Measurements from ENCODE around the gene DDX27.
A peak's percentile ranks its signal among the peaks of the same experiment; 100 is the strongest.

The DDX27 gene

GRCh38 chr20:49252556-49253350 is 33.5 kb downstream of the DDX27 start:
- no peak for DNase-seq

DNA sequence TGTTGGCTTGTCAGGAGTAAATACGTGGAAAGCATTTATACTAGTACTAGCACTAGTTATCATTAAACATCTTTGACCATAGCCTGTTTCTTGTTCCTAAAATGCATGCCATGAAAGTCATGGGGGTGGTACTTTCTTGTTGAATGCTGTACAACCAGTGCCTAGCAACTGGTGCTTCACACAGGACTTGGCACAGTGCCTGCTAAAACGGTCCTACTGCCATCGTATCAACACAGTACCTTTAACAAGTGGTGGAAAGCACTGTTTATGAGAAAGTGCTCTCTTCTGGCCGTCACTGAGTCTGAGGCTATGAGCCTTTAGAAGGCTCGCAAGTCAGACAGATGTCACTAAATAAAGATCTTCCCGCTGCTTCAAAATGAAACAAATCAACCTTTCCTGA is 37.0 kb downstream of the DDX27 start:
- DNase-seq = no peak

GRCh38 chr20:49259284-49259683 is 40.1 kb downstream of the DDX27 start:
- no peak for DNase-seq

DNA sequence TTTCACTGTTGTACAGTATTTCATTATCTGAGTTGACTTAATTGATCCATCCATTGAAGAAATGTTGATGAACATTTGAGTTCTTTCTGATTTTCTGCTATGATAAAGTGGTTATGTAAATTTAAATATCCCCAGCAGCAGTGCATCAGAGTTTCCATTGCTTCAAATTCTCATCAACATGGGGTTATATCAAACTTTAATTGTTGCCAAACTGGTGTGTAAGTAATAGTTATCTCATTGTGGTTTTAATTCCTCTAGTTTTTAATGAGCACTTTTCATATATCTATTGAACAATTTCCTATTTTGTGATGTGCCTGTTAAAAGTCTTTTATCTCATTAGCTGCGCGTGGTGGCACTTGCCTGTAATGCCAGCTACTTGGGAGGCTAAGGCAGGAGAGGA is 40.6 kb downstream of the DDX27 start:
- DNase-seq = no peak

DNA sequence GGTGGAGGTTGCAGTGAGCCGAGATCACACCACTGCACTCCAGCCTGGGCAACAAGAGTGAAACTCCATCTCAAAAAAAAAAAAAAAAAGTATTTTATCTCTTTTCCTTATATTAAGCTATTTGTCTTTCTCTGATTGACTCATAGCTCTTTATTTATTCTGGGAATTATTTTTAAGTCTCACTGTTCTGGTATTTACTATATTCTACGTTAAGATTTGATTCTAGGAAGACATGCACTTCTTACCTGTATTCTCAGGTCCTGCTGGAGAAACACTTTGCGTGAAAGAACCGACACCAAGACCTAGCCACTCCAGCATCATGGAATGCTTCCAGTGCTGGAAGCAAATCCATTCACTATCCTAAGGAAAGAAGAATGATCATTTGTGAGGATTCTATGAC is 41.0 kb downstream of the DDX27 start:
- no peak for DNase-seq

- no peak for DNase-seq
Observed at GRCh38 chr20:49261173-49261572, 42.0 kb downstream of the DDX27 start.

DNA sequence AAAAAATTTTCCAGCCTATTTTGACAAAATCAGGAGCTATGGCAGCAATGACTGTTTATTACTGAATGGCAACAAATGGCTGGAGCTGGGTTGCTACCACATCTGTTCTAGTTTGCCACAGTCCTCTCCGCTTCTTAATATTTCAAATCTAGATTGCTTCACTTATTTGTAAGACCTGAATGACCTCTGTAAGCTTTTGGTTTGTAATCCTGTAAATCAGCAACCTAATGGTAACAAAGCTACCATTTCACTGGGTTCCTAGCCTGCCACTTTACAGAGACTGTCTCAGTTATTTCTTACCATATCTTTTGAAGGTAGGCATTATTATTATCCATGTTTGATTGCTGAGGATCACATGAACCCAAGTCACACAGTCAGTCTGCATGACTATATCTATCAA is 43.2 kb downstream of the DDX27 start:
- no peak for DNase-seq

GRCh38 chr20:49267327-49267726 is 48.1 kb downstream of the DDX27 start:
- DNase-seq = no peak

DNA sequence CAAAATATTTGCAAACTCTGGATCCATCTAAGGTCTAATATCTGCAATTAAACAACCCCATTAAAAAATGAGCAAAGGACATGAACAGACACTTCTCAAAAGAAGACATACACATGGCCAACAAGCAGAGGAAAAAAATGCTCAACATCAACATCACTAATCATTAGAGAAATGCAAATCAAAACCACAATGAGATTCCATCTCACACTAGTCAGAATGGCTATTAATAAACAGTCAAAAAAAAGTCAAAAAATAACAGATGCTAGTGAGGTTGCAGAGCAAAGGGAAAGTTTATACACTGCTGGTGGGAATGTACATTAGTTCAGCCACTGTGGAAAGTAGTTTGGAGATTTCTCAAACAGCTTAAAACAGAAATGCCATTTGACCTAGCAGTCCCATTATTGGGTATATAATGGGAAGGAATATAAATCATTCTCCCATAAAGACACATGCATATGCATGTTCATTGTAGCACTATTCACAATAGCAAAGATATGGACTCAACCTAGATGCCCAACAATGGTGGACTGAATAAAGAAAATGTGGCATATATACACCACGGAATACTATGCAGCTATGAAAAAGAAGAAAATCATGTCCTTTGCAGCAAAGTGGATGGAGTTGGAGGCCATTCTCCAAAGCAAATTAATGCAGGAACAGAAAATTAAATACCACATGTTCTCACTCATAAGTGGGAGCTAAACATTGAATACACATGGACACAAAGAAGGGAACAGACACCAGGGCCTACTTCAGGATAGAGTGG is 49.6 kb downstream of the DDX27 start:
- no peak for DNase-seq

GRCh38 chr20:49270177-49270576 is 51.0 kb downstream of the DDX27 start:
- no peak for DNase-seq

GRCh38 chr20:49270736-49271135 is 51.5 kb downstream of the DDX27 start:
- DNase-seq = no peak

- DNase-seq = no peak
Observed at GRCh38 chr20:49272654-49273053, 53.4 kb downstream of the DDX27 start.

GRCh38 chr20:49273696-49274277 is 54.6 kb downstream of the DDX27 start:
- no peak for DNase-seq

GRCh38 chr20:49275216-49275615 is 56.0 kb downstream of the DDX27 start:
- DNase-seq = no peak

DNA sequence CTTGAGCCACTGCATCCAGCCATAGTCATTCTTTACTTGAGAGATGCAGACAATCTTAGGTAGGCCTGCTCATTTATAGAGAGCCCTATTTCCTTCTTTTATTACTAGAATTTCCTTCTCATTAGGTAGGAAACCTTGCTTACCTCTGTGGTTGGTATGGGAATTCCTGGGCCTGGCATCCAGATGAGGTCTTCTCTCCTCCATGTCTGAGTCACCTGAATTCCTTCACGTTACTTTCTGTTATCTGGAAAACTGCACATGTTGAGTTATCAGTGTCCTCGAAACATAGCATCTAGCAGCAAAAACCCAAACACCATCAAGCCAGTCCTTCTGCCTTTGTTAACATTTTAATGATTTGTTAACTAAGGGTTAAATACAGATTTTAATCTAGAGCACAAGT is 56.4 kb downstream of the DDX27 start:
- DNase-seq = no peak

GRCh38 chr20:49276161-49276960 is 57.1 kb downstream of the DDX27 start:
- no peak for DNase-seq

GRCh38 chr20:49276961-49277785 is 58.0 kb downstream of the DDX27 start:
- no peak for DNase-seq

GRCh38 chr20:49277786-49278035 is 58.5 kb downstream of the DDX27 start:
- DNase-seq = no peak

DNA sequence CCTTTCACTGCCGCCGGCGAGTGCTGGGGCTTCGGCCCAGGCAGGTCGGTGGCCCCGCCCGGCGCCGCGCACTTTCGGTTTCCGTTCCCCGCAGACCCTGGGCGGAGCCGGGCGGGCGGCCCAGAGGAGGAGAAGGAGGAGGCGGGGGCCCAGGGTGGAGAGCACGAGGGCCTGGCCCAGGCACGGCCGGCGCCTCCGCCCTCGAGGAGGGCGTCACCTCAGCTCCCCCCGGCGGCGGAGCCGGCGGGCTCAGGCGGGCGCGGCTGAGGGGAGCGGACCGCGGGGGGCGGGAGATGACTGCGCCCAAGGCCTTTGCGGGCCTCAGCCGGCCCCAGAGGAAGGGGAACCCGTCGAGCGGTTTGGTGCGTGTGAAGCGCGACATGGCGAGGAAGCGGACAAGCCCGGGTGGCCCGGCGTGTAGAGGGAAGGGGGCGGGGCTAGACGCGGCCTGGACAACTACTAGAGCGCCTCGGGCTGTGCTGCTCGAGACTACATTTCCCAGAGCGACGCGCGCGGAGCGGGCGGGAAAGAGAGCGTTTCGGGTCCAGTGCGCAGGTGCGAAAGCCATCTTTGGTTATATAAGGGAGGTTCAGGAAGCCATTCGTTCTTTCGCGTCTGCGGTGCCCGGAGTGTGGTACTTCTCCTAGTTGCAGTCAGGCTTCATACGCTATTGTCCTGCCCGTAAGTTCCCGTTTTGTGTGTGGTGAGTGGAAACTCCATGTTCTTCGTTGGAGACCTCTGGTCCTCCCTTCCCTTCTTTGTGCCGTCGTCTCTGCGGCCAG is 59.0 kb downstream of the DDX27 start, which contains the start of gene ZNFX1:
Gene ZNFX1 (minus strand): TSS at position 22 of the 782 bp plus-strand sequence. CDS start 2,218 bp downstream, outside the sequence.
- DNase-seq = peak; percentile 97

GRCh38 chr20:49278818-49279676 is 59.8 kb downstream of the DDX27 start:
- DNase-seq = no peak

All from NCI-H1092 (cell line).